CD4-positive, alpha-beta memory T cell (primary cell): ENCODE measurements around the gene LRP2BP. TPM values are rescaled to one million over a fixed set of nuclear protein-coding genes. Genes with fewer than 3 reads are reported as not detected.

Experiments
- CTCF ChIA-PET: fragments of 350-600 bp; sonication (Branson Sonifier 250); formaldehyde crosslinking; loops from one replicate; lab custom pipeline; 2021; ENCODE audit warnings: inconsistent platforms; ENCODE audit not compliant: partially characterized antibody; lab: Charles Lee
- POLR2A ChIA-PET: fragments of 350-600 bp; sonication (Branson Sonifier 250); formaldehyde crosslinking; loops from one replicate; lab custom pipeline; 2021; ENCODE audit not compliant: partially characterized antibody; lab: Charles Lee
- DNase-seq, 5 donors: peaks; one replicate each; pipeline versions ENCODE4 v3.0.0 to v3.0.0-alpha.2; 2020 to 2022; ENCODE audit warnings: mixed read lengths in 1 of 5
- H3K27ac ChIP-seq: one replicate; pipeline ENCODE4 v1.7.0; 2013; ENCODE audit warnings: low read depth, low read length
- H3K27me3 ChIP-seq: 2 replicates; pipeline ENCODE4 v1.7.0; 2013; ENCODE audit warnings: mild to moderate bottlenecking, low read length, moderate library complexity; ENCODE audit not compliant: insufficient read depth
- H3K36me3 ChIP-seq: 2 replicates; pipeline ENCODE4 v1.7.0; 2013; ENCODE audit warnings: mild to moderate bottlenecking, low read length, moderate library complexity; ENCODE audit not compliant: insufficient read depth
- H3K4me1 ChIP-seq: 2 replicates; pipeline ENCODE4 v1.7.0; 2013; ENCODE audit warnings: mild to moderate bottlenecking, low read length, moderate library complexity; ENCODE audit not compliant: insufficient read depth
- H3K4me3 ChIP-seq, 2 donors: one replicate each; pipeline ENCODE4 v1.7.0; 2013; ENCODE audit warnings: low read length in 2 of 2, mild to moderate bottlenecking in 1 of 2
- H3K9me3 ChIP-seq, 2 donors: one replicate each; pipeline ENCODE4 v1.7.0; 2013; ENCODE audit warnings: low read length in 2 of 2, control low read depth in 1 of 2; ENCODE audit not compliant: control insufficient read depth in 1 of 2
- H3K27ac Mint-ChIP-seq, 7 donors: one replicate each; pipeline ENCODE4 v1.8.0; 2020 to 2021; ENCODE audit warnings: mixed read lengths in 7 of 7, mild to moderate bottlenecking in 6 of 7, inconsistent platforms in 3 of 7, moderate library complexity in 3 of 7
- H3K27me3 Mint-ChIP-seq, 2 donors: one replicate each; pipeline ENCODE4 v1.8.0; 2020 to 2021; ENCODE audit warnings: mixed read lengths in 2 of 2
- H3K36me3 Mint-ChIP-seq, 2 donors: one replicate each; pipeline ENCODE4 v1.8.0; 2020 to 2021; ENCODE audit warnings: mixed read lengths in 2 of 2, inconsistent platforms in 1 of 2, mild to moderate bottlenecking in 1 of 2
- H3K4me1 Mint-ChIP-seq, 4 donors: one replicate each; pipeline ENCODE4 v1.8.0; 2020 to 2021; ENCODE audit warnings: mixed read lengths in 4 of 4, mild to moderate bottlenecking in 1 of 4
- H3K4me3 Mint-ChIP-seq, 8 donors: one replicate each; pipeline ENCODE4 v1.8.0; 2020 to 2021; ENCODE audit warnings: mixed read lengths in 8 of 8, mild to moderate bottlenecking in 7 of 8, moderate library complexity in 6 of 8, inconsistent platforms in 3 of 8
- H3K9me3 Mint-ChIP-seq, 8 donors: one replicate each; pipeline ENCODE4 v1.8.0; 2020 to 2021; ENCODE audit warnings: mixed read lengths in 8 of 8, mild to moderate bottlenecking in 5 of 8, inconsistent platforms in 3 of 8, moderate library complexity in 1 of 8
- intact Hi-C: fragments of 100-400 bp; cut with micrococcal nuclease; formaldehyde crosslinking; loops from one replicate; pipeline ENCODE4 v1.15.1; 2023
- polyA plus RNA-seq, 2 donors: library from polyadenylated mRNA; unstranded; fragments of 300-500 nt; fragmentation: Illumina TruSeq; gene quantifications; one replicate each; pipeline ENCODE4 v1.2.3, GENCODE V29; 2021
- total RNA-seq, 2 experiments: library from RNA; stranded (reverse); gene quantifications; one replicate each; pipeline ENCODE4 v1.2.3, GENCODE V29; 2021

LRP2BP gene
- total and polyA plus RNA-seq, 4 experiments from 2014 or later: 0.20 to 1.9 (median 1.9) TPM; not detected in 1

DNA sequence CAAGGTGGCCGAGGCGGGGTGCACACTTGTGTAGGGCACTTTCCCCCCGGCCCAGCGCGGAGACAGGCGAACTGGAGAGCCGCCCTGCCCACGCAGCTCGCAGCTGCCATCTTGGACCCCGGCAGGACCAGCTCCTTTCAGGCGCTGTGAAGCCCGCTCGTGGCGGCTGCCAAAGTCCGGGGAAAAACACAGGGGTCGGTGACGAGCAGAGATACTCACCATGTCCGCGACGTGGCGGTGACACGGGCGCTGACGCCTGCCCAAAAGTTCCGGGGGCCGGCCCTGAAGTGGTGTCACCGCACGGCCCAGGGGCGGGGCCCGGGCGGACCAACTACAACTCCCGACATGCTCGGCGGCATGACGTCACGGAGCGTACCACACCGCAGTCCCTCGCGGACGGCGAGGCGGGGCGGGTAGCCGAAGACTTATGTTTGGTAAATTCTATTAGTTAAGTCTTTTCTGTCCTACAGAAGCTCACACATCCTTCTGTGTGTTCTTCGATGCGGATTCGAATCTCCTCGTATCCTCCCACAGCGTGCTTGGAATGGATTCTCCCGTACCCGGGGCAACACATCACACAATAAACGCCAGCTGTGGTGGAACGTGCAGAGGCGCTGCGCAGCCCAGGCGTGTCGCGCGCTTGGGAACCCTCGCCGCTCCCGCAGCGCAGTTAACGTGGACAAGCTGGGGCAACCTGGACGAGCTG is 30.1 kb upstream of the LRP2BP start, which contains the start of gene UFSP2:
Gene UFSP2, minus strand, starts transcription at position 318 of the 706 bp plus-strand sequence. Its CDS starts 96 bp downstream, at position 222.
- H3K4me3 ChIP-seq: peak within 1 kb of the TSS; percentile 45 to 77
- H3K4me1 ChIP-seq: peaks cover 24% of the 10 kb centered on the region
- Mint-ChIP-seq H3K27me3 (peaks cover 1 to 2% of the 10 kb centered on the region in 2 donors), H3K9me3 (no peaks in the 10 kb centered on the region), H3K27ac (peak within 1 kb of the TSS; percentile 92 to 100 (median 100)), H3K4me1 (peaks cover 23 to 46% (median 29%) of the 10 kb centered on the region in 4 donors), H3K4me3 (peak within 1 kb of the TSS; percentile 89 to 98 (median 96)), H3K36me3 (peaks cover 11 to 31% of the 10 kb centered on the region in 2 donors)
- intact Hi-C loops: loop anchor here (1.0 kb wide), 3 partner anchors 29 to 221 kb away; partner anchors contain the start of genes ANKRD37 and CCDC110
- no peaks in the 10 kb centered on the region for H3K36me3 ChIP-seq
- DNase-seq: peak; percentile 91 to 96 (median 92)
- CTCF ChIA-PET: interaction anchor here (1.0 to 2.3 kb wide), 6 partner anchors 10 to 172 kb away, joined by 3 to 10 read pairs (median 6); partner anchors contain the start of genes ANKRD37 and LRP2BP
- H3K27me3 ChIP-seq: no peaks in the 10 kb centered on the region
- H3K27ac ChIP-seq: peak within 1 kb of the TSS; percentile 99
- no peaks in the 10 kb centered on the region for H3K9me3 ChIP-seq
- POLR2A ChIA-PET: interaction anchor here (0.6 to 5.4 kb wide), 21 partner anchors 9 to 951 kb away, joined by 3 to 94 read pairs (median 4); partner anchors contain the start of genes ANKRD37, CYP4V2, IRF2 and LRP2BP

DNA sequence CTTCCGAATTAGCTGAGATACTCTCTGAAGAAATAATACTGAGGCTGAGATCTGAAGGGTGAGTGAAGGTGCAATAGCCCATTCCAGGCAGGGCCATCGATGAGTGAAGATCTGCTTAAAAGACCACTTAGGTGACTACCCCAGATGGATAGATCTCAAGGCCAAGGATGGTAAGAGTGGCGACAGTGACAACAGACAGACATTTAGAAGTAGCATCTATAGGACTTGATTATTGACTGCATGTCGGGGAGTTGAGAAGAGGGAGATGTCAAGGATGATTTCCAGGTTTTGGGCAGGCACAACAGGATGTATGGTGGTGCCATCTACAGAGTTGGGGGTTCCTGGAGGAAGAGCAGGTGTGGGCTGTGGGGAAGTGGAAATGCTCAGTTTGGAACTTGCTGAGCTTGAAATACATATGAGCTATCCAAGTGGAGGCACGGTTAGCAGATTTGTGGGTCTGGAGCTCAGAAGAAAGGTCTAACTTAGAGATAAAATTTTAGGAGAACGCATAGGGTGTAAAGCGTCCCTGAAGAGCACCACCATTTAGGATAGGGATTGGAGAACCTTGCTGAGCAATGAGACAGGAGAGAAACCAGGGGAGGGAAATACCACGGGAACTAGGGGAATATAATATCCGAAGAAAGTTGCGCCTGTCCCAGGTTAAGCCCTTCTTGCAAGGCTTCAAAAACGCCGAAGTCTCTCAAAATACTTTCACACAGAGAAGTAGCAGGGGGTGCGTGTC is 29.4 kb upstream of the LRP2BP start:
- peak in 2 of 5 donors; percentile 7 to 41 for DNase-seq
- intact Hi-C loops: loop anchor here (1.0 kb wide), 3 partner anchors 29 to 221 kb away; partner anchors contain the start of genes ANKRD37 and CCDC110
- Histone ChIP-seq H3K4me3 (peak overlapping the region; percentile 45 to 77), H3K27me3 (no peaks in the 10 kb centered on the region), H3K27ac (peak overlapping the region; percentile 99), H3K9me3 (no peaks in the 10 kb centered on the region), H3K36me3 (no peaks in the 10 kb centered on the region), H3K4me1 (peaks cover 24% of the 10 kb centered on the region)
- H3K4me1 Mint-ChIP-seq: peaks cover 23 to 46% (median 29%) of the 10 kb centered on the region in 4 donors
- ChIA-PET CTCF (interaction anchor here (1.0 to 2.3 kb wide), 7 partner anchors 11 to 287 kb away, joined by 3 to 10 read pairs (median 6); partner anchors contain the start of genes ANKRD37 and LRP2BP), POLR2A (interaction anchor here (0.6 to 5.4 kb wide), 18 partner anchors 8 to 951 kb away, joined by 3 to 94 read pairs (median 4); partner anchors contain the start of genes ANKRD37, CYP4V2, IRF2 and LRP2BP)
- peak overlapping the region; percentile 92 to 100 (median 100) for H3K27ac Mint-ChIP-seq
- H3K9me3 Mint-ChIP-seq: no peaks in the 10 kb centered on the region
- H3K27me3 Mint-ChIP-seq: peaks cover 1 to 2% of the 10 kb centered on the region in 2 donors
- H3K36me3 Mint-ChIP-seq: peaks cover 11 to 33% of the 10 kb centered on the region in 2 donors
- H3K4me3 Mint-ChIP-seq: peak overlapping the region; percentile 89 to 98 (median 96)

DNA sequence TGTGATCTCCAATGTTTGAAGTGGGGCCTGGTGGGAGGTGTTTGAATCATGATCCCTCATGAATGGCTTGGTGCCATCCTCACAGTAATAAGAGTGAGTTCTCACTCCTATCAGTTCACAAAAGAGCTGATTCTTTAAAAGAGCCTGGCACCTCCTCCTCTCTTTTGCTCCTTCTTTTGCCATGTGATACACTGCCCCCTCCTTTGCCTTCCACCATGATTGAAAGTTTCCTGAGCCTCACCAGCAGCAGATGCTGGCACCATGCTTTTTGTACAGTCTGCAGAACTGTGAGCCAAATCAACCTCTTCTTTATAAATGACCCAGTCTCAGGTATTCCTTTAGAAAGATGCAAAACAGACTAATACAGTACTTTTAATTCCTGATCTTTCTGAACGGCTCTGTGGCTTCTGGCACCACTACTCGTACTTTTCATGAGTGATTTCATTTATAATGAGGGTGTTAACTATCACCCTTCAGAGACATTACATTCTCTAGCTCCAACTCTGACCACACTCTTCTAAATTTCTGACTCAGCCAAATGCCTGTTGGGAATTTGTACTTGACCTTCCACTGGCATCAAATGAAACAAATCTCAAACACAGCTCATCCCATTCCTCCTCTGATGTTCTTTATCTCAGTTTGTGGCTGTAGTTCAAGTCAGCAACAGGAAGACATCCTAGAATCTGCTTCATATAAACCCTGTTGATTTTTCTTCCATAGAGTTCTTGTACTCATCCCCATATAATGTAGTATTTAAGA is 25.8 kb upstream of the LRP2BP start:
- Mint-ChIP-seq H3K4me1 (peaks cover 23 to 48% (median 28%) of the 10 kb centered on the region in 4 donors), H3K4me3 (no peak overlapping the region), H3K27me3 (peaks cover 0 to 1% of the 10 kb centered on the region in 2 donors), H3K36me3 (peaks cover 33 to 54% of the 10 kb centered on the region in 2 donors), H3K27ac (peak overlapping the region in 3 of 7 donors; percentile 8 to 63 (median 13)), H3K9me3 (no peaks in the 10 kb centered on the region)
- intact Hi-C loops: no loop called here
- Histone ChIP-seq H3K27ac (no peak overlapping the region), H3K4me1 (peaks cover 24% of the 10 kb centered on the region), H3K9me3 (no peaks in the 10 kb centered on the region), H3K27me3 (no peaks in the 10 kb centered on the region), H3K36me3 (peaks cover 5% of the 10 kb centered on the region), H3K4me3 (no peak overlapping the region)
- DNase-seq: no peak
- CTCF ChIA-PET: no interaction called here
- POLR2A ChIA-PET: no interaction called here

DNA sequence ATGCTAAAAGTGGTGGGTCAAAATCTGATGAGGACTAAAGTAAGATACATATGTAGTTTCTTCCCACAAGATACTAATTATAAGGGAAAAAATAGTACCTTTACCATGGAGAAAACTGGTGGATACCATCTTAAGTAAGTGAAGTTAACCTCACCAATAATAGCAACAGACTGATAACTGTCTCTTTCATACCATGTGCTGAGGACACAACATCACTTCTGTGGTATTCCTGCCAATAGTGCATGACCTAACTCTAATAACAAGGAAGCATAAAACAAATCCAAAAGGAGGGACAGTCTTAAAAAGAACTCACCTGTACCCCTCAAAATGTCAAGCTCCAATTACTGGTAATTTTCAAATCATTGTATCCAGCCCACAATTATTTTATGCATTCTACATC is 21.2 kb upstream of the LRP2BP start:
- POLR2A ChIA-PET: interaction anchor here (1.3 kb wide), 1 partner anchor 9 kb away, joined by 4 read pairs; the partner anchor contains the start of gene UFSP2

DNA sequence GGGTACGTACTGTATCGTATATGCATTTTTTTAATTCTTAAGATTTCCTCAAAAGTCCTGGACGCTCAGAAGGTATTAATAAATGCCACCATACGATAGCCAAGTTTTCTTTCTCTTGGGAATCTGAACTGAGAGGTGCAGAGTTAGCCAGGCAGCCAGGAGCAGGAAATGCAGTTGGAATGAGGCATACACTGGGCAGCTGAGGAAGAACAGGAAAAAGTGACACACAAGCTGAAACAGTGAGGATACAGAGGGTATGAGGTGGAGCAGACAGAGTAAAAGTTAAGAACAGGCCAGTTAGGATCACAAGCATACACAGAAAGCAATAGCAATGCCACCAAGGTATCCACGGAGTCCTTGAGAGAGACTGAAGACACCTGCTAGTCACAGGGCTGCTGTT is 16.7 kb upstream of the LRP2BP start:
- peaks cover 26% of the 10 kb centered on the region for H3K36me3 ChIP-seq
- CTCF ChIA-PET: no interaction called here
- no peaks in the 10 kb centered on the region for H3K9me3 Mint-ChIP-seq
- DNase-seq: no peak
- H3K4me3 ChIP-seq: no peak overlapping the region
- POLR2A ChIA-PET: interaction anchor here (0.8 kb wide), 1 partner anchor 13 kb away, joined by 3 read pairs; no protein-coding TSS in a partner anchor
- H3K27me3 Mint-ChIP-seq: no peaks in the 10 kb centered on the region
- intact Hi-C loops: no loop called here
- no peak overlapping the region for H3K4me3 Mint-ChIP-seq
- peak overlapping the region in 3 of 7 donors; percentile 6 to 44 (median 39) for H3K27ac Mint-ChIP-seq
- no peaks in the 10 kb centered on the region for H3K9me3 ChIP-seq
- H3K4me1 Mint-ChIP-seq: peaks cover 0 to 4% (median 3%) of the 10 kb centered on the region in 4 donors
- H3K4me1 ChIP-seq: no peaks in the 10 kb centered on the region
- H3K36me3 Mint-ChIP-seq: peaks cover 39 to 61% of the 10 kb centered on the region in 2 donors
- no peaks in the 10 kb centered on the region for H3K27me3 ChIP-seq
- H3K27ac ChIP-seq: no peak overlapping the region

More for the DNA sequence above, 21.2 kb upstream of the LRP2BP start:
- Mint-ChIP-seq H3K27ac (no peak overlapping the region), H3K9me3 (no peaks in the 10 kb centered on the region), H3K27me3 (no peaks in the 10 kb centered on the region), H3K4me1 (peaks cover 5 to 12% (median 9%) of the 10 kb centered on the region in 4 donors), H3K36me3 (peaks cover 43 to 62% of the 10 kb centered on the region in 2 donors), H3K4me3 (no peak overlapping the region)
- Histone ChIP-seq H3K4me3 (no peak overlapping the region), H3K27me3 (no peaks in the 10 kb centered on the region), H3K9me3 (no peaks in the 10 kb centered on the region), H3K4me1 (no peaks in the 10 kb centered on the region), H3K36me3 (peaks cover 14% of the 10 kb centered on the region), H3K27ac (no peak overlapping the region)
- no peak for DNase-seq
- CTCF ChIA-PET: no interaction called here
- intact Hi-C loops: no loop called here

DNA sequence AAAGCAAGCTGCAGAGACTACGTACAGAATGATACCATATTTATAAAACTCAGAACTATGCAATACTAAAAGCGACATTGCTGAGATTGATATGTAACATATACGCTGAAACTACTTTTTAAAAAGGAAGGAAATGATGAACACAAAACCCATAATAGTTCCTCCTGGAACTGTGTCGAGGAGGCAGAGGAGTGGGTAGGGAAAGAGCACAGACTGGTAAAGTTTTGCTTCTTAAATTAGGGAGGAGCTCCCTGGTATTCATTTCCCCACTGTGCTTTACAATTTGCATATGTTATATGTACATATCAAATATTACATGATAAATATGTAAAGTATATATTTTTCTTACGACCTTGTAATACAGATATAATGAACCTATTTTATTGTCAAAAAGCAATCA is 16.1 kb upstream of the LRP2BP start:
- Histone ChIP-seq H3K36me3 (peaks cover 22% of the 10 kb centered on the region), H3K4me3 (no peak overlapping the region), H3K27me3 (no peaks in the 10 kb centered on the region), H3K4me1 (no peaks in the 10 kb centered on the region), H3K9me3 (no peaks in the 10 kb centered on the region), H3K27ac (no peak overlapping the region)
- intact Hi-C loops: no loop called here
- CTCF ChIA-PET: no interaction called here
- H3K36me3 Mint-ChIP-seq: peaks cover 34 to 56% of the 10 kb centered on the region in 2 donors
- POLR2A ChIA-PET: no interaction called here
- peaks cover 0 to 4% (median 3%) of the 10 kb centered on the region in 4 donors for H3K4me1 Mint-ChIP-seq
- no peak for DNase-seq
- no peak overlapping the region for H3K4me3 Mint-ChIP-seq
- H3K9me3 Mint-ChIP-seq: no peaks in the 10 kb centered on the region
- H3K27ac Mint-ChIP-seq: no peak overlapping the region
- H3K27me3 Mint-ChIP-seq: no peaks in the 10 kb centered on the region
